C4-2B (cell line): ENCODE measurements around the gene FHIT.

Source experiments
- CTCF ChIP-seq: fragments of 450-650 bp; conservative IDR thresholded peaks from 2 replicates; pipeline ENCODE4 v1.5.1; 2017; ENCODE audit warnings: mild to moderate bottlenecking
- ZFX ChIP-seq: fragments of 450-650 bp; IDR thresholded peaks from 2 replicates; pipeline ENCODE4 v1.6.1; 2017

GRCh38 chr3:59752925-59753324 lies 1498.3 kb downstream of the FHIT start:
- no peak for TF ChIP-seq CTCF
- TF ChIP-seq ZFX: no peak
